ENCODE results near the gene SPRR1A. TPM values are rescaled to one million over a fixed set of nuclear protein-coding genes. Genes with fewer than 3 reads are reported as not detected.
"Not testable (repeated sequence)": the region's sequence is repeated elsewhere in the genome, so short reads cannot be mapped to it uniquely, and the experiment has no call there.

Gene SPRR1A
- total and polyA plus RNA-seq, 2 experiments from 2014 or later, result not detected

DNA sequence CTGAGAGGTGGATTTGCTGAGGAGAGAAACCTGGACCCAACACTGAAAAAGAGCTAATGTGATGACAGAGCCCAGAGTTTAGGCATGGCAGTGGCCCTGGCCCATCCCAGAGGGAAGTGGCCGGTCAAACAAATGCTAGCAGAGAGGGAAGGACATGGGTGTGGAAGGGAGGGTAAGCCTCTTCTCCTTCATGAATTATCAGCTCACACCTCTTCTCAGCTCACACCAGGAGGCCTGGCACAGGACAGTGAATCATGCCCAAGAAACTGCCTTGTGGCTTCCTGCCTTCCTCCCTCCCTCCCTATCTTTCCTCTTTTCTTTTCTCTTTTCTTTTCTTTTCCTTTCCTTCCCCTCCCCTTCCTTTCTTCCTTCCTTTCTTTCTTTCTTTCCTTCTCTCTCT is 16.4 kb downstream of the SPRR1A start:
- Histone ChIP-seq H3K4me3 (no peak overlapping the region), H3K36me3 (no peaks in the 10 kb centered on the region), H3K27me3 (no peaks in the 10 kb centered on the region), H3K27ac (no peak overlapping the region), H3K9me3 (ENCODE audit: low read depth) (no peaks in the 10 kb centered on the region), H3K4me1 (ENCODE audit: low read depth) (no peaks in the 10 kb centered on the region)
- DNase-seq (ENCODE audit: low read depth in 1 of 2, low spot score in 1 of 2), result no peak
- TF ChIP-seq CTCF (IDR thresholded peaks at IDR 0.05; ENCODE audit: low read depth, low read length), result no peak

- Histone ChIP-seq H3K36me3 (no peaks in the 10 kb centered on the region), H3K9me3 (ENCODE audit: low read depth) (no peaks in the 10 kb centered on the region), H3K4me3 (no peak within 1 kb of the TSS), H3K27ac (no peak within 1 kb of the TSS), H3K4me1 (ENCODE audit: low read depth) (no peaks in the 10 kb centered on the region), H3K27me3 (no peaks in the 10 kb centered on the region)
- TF ChIP-seq CTCF (IDR thresholded peaks at IDR 0.05; ENCODE audit: low read depth, low read length), result no peak
- DNase-seq (ENCODE audit: low read depth in 1 of 2, low spot score in 1 of 2), result no peak
These were observed 17.5 kb downstream of the SPRR1A start, which contains the start of gene SPRR3 for GRCh38 chr1:153001382-153001781. SPRR3 (plus strand) TSS chr1:153001749; CDS start chr1:153003021, 1,272 bp downstream.

DNA sequence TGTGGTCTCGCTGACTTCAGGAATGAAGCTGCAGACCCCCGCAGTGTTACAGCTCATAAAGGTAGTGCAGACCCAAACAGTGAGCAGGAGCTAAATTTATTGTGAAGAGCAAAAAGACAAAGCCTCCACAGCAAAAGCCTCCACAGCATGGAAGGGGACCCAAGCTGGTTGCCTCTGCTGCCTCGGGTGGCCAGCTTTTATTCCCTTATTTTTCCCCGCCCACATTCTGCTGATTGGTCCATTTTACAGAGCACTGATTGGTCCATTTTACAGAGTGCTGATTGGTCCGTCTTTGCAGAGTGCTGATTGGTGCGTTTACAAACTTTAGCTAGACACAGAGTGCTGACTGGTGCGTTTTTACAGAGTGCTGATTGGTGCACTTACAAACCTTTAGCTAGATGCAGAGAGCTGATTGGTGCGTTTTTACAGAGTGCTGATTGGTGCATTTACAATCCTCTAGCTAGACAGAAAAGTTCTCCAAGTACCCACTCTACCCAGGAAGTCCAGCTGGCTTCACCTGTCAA is 27.4 kb downstream of the SPRR1A start:
- not testable (repeated sequence) for H3K4me1 ChIP-seq (ENCODE audit: low read depth); H3K27me3 ChIP-seq; H3K27ac ChIP-seq; DNase-seq (ENCODE audit: low read depth in 1 of 2, low spot score in 1 of 2); H3K9me3 ChIP-seq (ENCODE audit: low read depth); H3K36me3 ChIP-seq; H3K4me3 ChIP-seq

DNA sequence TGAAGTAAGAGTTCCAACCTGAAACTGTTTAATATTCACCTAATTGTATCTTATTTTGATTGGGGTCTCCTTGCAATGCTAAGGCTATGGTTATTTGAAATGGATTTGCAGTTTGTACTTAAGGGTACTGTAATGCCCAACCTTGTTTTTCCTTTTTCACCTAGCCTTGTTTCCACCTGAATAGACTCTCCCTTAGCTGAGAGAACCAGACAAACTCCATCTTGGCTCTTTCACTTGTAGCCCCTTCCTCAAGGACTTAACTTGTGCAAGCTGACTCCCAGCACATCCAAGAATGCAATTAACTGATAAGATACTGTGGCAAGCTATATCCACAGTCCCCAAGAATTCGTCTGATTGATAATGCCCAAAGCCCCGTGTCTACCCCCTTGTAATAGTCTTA is 37.9 kb downstream of the SPRR1A start:
- not testable (repeated sequence) for H3K27me3 ChIP-seq; H3K27ac ChIP-seq; H3K36me3 ChIP-seq; H3K4me3 ChIP-seq; DNase-seq (ENCODE audit: low read depth in 1 of 2, low spot score in 1 of 2); H3K4me1 ChIP-seq (ENCODE audit: low read depth); H3K9me3 ChIP-seq (ENCODE audit: low read depth)

DNA sequence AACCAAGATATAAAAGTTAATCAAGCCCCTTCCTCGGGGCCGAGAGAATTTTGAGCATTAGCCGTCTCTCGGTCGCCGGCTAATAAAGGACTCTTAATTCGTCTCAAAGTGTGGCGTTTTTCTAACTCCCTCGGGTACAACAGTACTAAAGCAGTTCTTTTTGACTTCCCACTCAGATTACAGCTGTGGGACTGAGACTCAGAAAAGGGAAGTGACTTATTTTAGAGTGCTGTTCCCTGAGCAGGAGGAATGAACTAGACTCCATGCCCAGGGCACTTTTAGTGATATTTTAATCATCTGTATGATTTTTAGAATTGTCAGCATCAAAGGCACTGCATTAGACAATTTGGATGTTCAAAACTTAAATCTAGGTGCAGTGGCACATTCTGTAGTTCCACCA is 38.5 kb downstream of the SPRR1A start:
- H3K27ac ChIP-seq; H3K4me1 ChIP-seq (ENCODE audit: low read depth); H3K36me3 ChIP-seq; H3K9me3 ChIP-seq (ENCODE audit: low read depth); DNase-seq (ENCODE audit: low read depth in 1 of 2, low spot score in 1 of 2); H3K4me3 ChIP-seq; H3K27me3 ChIP-seq: not testable (repeated sequence)

GRCh38 chr1:153023109-153023508 is 39.2 kb downstream of the SPRR1A start:
- Histone ChIP-seq H3K36me3 (no peaks in the 10 kb centered on the region), H3K4me1 (ENCODE audit: low read depth) (no peaks in the 10 kb centered on the region), H3K27ac (no peak overlapping the region), H3K9me3 (ENCODE audit: low read depth) (no peaks in the 10 kb centered on the region), H3K4me3 (no peak overlapping the region), H3K27me3 (no peaks in the 10 kb centered on the region)
- no peak for DNase-seq (ENCODE audit: low read depth in 1 of 2, low spot score in 1 of 2)
- TF ChIP-seq CTCF (IDR thresholded peaks at IDR 0.05; ENCODE audit: low read depth, low read length), result no peak

DNA sequence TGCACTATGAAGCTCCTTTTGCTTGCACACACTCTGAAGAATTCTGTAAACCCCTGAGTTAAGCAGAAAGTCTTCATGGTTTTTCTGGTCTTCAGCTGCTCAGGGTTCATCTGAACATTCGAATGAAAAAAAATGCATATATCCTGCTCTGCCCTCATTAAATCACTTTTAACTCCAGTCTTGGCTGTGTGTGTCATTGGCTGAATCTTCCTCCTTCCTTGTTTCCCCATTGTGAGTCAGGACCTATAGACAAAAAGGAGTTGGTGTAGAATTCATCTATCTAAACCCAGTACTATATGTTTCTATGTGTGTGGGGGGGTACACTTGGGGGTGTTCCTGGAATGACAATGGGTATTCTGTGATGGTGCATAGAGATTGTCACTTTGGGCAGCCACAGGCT is 40.5 kb downstream of the SPRR1A start:
- Histone ChIP-seq H3K27me3 (no peaks in the 10 kb centered on the region), H3K4me1 (ENCODE audit: low read depth) (no peaks in the 10 kb centered on the region), H3K9me3 (ENCODE audit: low read depth) (no peaks in the 10 kb centered on the region), H3K4me3 (no peak overlapping the region), H3K27ac (no peak overlapping the region), H3K36me3 (no peaks in the 10 kb centered on the region)
- TF ChIP-seq CTCF (IDR thresholded peaks at IDR 0.05; ENCODE audit: low read depth, low read length), result no peak
- DNase-seq (ENCODE audit: low read depth in 1 of 2, low spot score in 1 of 2), result no peak
